Stomach (tissue), 4 donors: Measurements from ENCODE around the gene CPVL.

Experiments used
- CTCF ChIP-seq, 7 experiments: fragments of 450-650 bp in 4 of 7; fragments of 200-600 bp in 3 of 7; sonication (generic) in 3 of 7; IDR thresholded peaks; one replicate each; pipeline ENCODE4 v1.5.1; 2016 to 2019; ENCODE audit warnings: antibody characterized with exemption in 7 of 7, control low read depth in 2 of 7, mild to moderate bottlenecking in 1 of 7
- POLR2A ChIP-seq, 4 donors: fragments of 450-650 bp; IDR thresholded peaks; one replicate each; pipeline ENCODE4 v1.6.1; 2016; ENCODE audit warnings: antibody characterized with exemption in 4 of 4, control low read depth in 2 of 4, mild to moderate bottlenecking in 1 of 4, moderate library complexity in 1 of 4

- no peak for TF ChIP-seq CTCF (IDR thresholded peaks at IDR 0.05)
- TF ChIP-seq POLR2A (IDR thresholded peaks at IDR 0.05), result no peak
Measured at GRCh38 chr7:29100924-29101323, 45.4 kb downstream of the CPVL start.
